Stomach (tissue), 9 donors: ENCODE measurements around the gene ANKRD6. TPM values are rescaled to one million over a fixed set of nuclear protein-coding genes. Genes with fewer than 3 reads are reported as not detected.

Source experiments
- DNase-seq, 2 donors: peaks; one replicate each; pipeline versions ENCODE4 v3.0.0 to v3.0.0-alpha.2; 2013 to 2019
- H3K27ac ChIP-seq, 5 donors: fragments of 200-600 bp in 4 of 5; sonication (generic) in 4 of 5; one replicate each; pipeline ENCODE4 v1.5.1; 2013 to 2019; ENCODE audit warnings: mild to moderate bottlenecking in 1 of 5, moderate library complexity in 1 of 5
- H3K27me3 ChIP-seq, 3 donors: fragments of 200-600 bp; sonication (generic); one replicate each; pipeline ENCODE4 v1.5.1; 2017 to 2019; ENCODE audit warnings: mixed run types in 1 of 3
- H3K36me3 ChIP-seq, 4 donors: fragments of 200-600 bp; sonication (generic); 1 replicate in 3 of 4; 2 replicates in 1 of 4; pipeline ENCODE4 v1.5.1; 2016 to 2019
- H3K4me1 ChIP-seq, 4 donors: fragments of 200-600 bp; sonication (generic); one replicate each; pipeline ENCODE4 v1.5.1; 2016 to 2019
- H3K4me3 ChIP-seq, 4 donors: fragments of 200-600 bp; sonication (generic) in 3 of 4; one replicate each; pipeline ENCODE4 v1.5.1; 2016 to 2019; ENCODE audit warnings: mild to moderate bottlenecking in 1 of 4
- H3K9me3 ChIP-seq, 4 donors: fragments of 200-600 bp; sonication (generic); one replicate each; pipeline ENCODE4 v1.5.1; 2016 to 2019
- CTCF ChIP-seq, 7 experiments: fragments of 450-650 bp in 4 of 7; fragments of 200-600 bp in 3 of 7; sonication (generic) in 3 of 7; IDR thresholded peaks; one replicate each; pipeline ENCODE4 v1.5.1; 2016 to 2019; ENCODE audit warnings: antibody characterized with exemption in 7 of 7, control low read depth in 2 of 7, mild to moderate bottlenecking in 1 of 7
- EP300 ChIP-seq: sonication (generic); formaldehyde crosslinking; IDR thresholded peaks from one replicate; pipeline ENCODE4 v1.6.1; 2017; ENCODE audit warnings: antibody characterized with exemption
- POLR2A ChIP-seq, 4 donors: fragments of 450-650 bp; IDR thresholded peaks; one replicate each; pipeline ENCODE4 v1.6.1; 2016; ENCODE audit warnings: antibody characterized with exemption in 4 of 4, control low read depth in 2 of 4, mild to moderate bottlenecking in 1 of 4, moderate library complexity in 1 of 4
- POLR2AphosphoS5 ChIP-seq, 3 donors: sonication (generic); formaldehyde crosslinking; IDR thresholded peaks; one replicate each; pipeline ENCODE4 v1.6.1; 2016; ENCODE audit warnings: antibody characterized with exemption in 3 of 3
- WGBS, 5 donors: extraction: QIAGEN DNeasy Blood & Tissue Kit in 3 of 5; methylation state at CpG; one replicate each; pipeline versions ENCODE4 v1.1.5 to v1.1.7; 2013 to 2018; 5-methylcytosine and 5-hydroxymethylcytosine counted together
- intact Hi-C: fragments of 100-400 bp; cut with DNase I; formaldehyde crosslinking; loops from one replicate; pipeline ENCODE4 v1.15.1; 2023; ENCODE audit warnings: low total_unique reads
- polyA plus RNA-seq, 3 donors: library from polyadenylated mRNA; stranded (reverse); fragments of 200-250 nt; gene quantifications; one replicate each; pipeline ENCODE4 v1.2.3, GENCODE V29; 2013
- total RNA-seq, 5 donors: library from RNA; depleted of rRNA; stranded (reverse); fragments of >200 nt; gene quantifications; one replicate each; pipeline versions ENCODE4 v1.1.0 to v1.2.3, GENCODE V29; 2014 to 2016
- donor health status: healthy with polysubstance abuse.
- donor health status: Bipolar disorder and iron deficiency.
- donor health status: healthy.

The ANKRD6 gene
- total and polyA plus RNA-seq, 8 donors: 2.1 to 145 (median 6.1) TPM

GRCh38 chr6:89471287-89471867 lies 38.4 kb downstream of the ANKRD6 start:
- no peaks in the 10 kb centered on the region for H3K27me3 ChIP-seq
- no peak overlapping the region for H3K27ac ChIP-seq
- no peak for TF ChIP-seq CTCF (IDR thresholded peaks at IDR 0.05)
- TF ChIP-seq POLR2AphosphoS5 (IDR thresholded peaks at IDR 0.05): no peak
- no peak for TF ChIP-seq EP300
- no peak for TF ChIP-seq POLR2A (IDR thresholded peaks at IDR 0.05)
- H3K36me3 ChIP-seq: no peaks in the 10 kb centered on the region
- WGBS, 5 donors: 35 to 65% (median 56%) methylated on average over 4 of the region's 4 CpGs
- H3K4me3 ChIP-seq: no peak overlapping the region
- intact Hi-C loops: no loop called here
- DNase-seq: no peak
- no peaks in the 10 kb centered on the region for H3K9me3 ChIP-seq
- peaks cover 0 to 21% (median 14%) of the 10 kb centered on the region in 4 donors for H3K4me1 ChIP-seq

- H3K36me3 ChIP-seq: no peaks in the 10 kb centered on the region
- 77 to 88% (median 82%) methylated on average over 2 of the region's 2 CpGs for WGBS, 5 donors
- peaks cover 0 to 20% (median 12%) of the 10 kb centered on the region in 4 donors for H3K4me1 ChIP-seq
- no peak overlapping the region for H3K4me3 ChIP-seq
- H3K9me3 ChIP-seq: no peaks in the 10 kb centered on the region
- peak overlapping the region in 1 of 5 donors; percentile 2 for H3K27ac ChIP-seq
- intact Hi-C loops: no loop called here
- no peaks in the 10 kb centered on the region for H3K27me3 ChIP-seq
- no peak for DNase-seq
- TF ChIP-seq EP300 (no peak), CTCF (IDR thresholded peaks at IDR 0.05) (no peak), POLR2AphosphoS5 (IDR thresholded peaks at IDR 0.05) (no peak), POLR2A (IDR thresholded peaks at IDR 0.05) (no peak)
Measured at GRCh38 chr6:89475101-89475500, 42.1 kb downstream of the ANKRD6 start.

GRCh38 chr6:89475634-89476033 lies 42.7 kb downstream of the ANKRD6 start:
- H3K9me3 ChIP-seq: no peaks in the 10 kb centered on the region
- H3K27me3 ChIP-seq: no peaks in the 10 kb centered on the region
- H3K4me3 ChIP-seq: no peak overlapping the region
- TF ChIP-seq POLR2AphosphoS5 (IDR thresholded peaks at IDR 0.05) (no peak), POLR2A (IDR thresholded peaks at IDR 0.05) (no peak), EP300 (no peak), CTCF (IDR thresholded peaks at IDR 0.05) (no peak)
- H3K4me1 ChIP-seq: peaks cover 0 to 20% (median 12%) of the 10 kb centered on the region in 4 donors
- DNase-seq: no peak
- H3K27ac ChIP-seq: peak overlapping the region in 1 of 5 donors; percentile 2
- H3K36me3 ChIP-seq: no peaks in the 10 kb centered on the region
- intact Hi-C loops: no loop called here

GRCh38 chr6:89479897-89480296 lies 46.9 kb downstream of the ANKRD6 start:
- intact Hi-C loops: no loop called here
- no peaks in the 10 kb centered on the region for H3K27me3 ChIP-seq
- 78 to 89% (median 88%) methylated on average over 2 of the region's 2 CpGs for whole genome bisulfite sequencing, 5 donors
- DNase-seq: no peak
- H3K27ac ChIP-seq: no peak overlapping the region
- H3K36me3 ChIP-seq: no peaks in the 10 kb centered on the region
- TF ChIP-seq CTCF (IDR thresholded peaks at IDR 0.05) (no peak), POLR2A (IDR thresholded peaks at IDR 0.05) (no peak)
- H3K4me3 ChIP-seq: no peak overlapping the region
- H3K4me1 ChIP-seq: peaks cover 5 to 27% (median 15%) of the 10 kb centered on the region in 4 donors
- no peaks in the 10 kb centered on the region for H3K9me3 ChIP-seq
